Spleen (tissue), 11 donors: ENCODE results near the gene EGFLAM. TPM values are rescaled to one million over a fixed set of nuclear protein-coding genes. Genes with fewer than 3 reads are reported as not detected.

Source experiments
- DNase-seq: peaks from one replicate; pipeline ENCODE4 v3.0.0-alpha.2; 2020
- H3K27ac ChIP-seq, 8 donors: fragments of 200-600 bp; sonication (generic) in 7 of 8; 1 replicate in 4 of 8; 2 replicates in 4 of 8; pipeline versions ENCODE4 v1.5.0 to v1.8.0; 2016 to 2021; ENCODE audit warnings: inconsistent platforms in 4 of 8, mild to moderate bottlenecking in 4 of 8, moderate library complexity in 1 of 8
- H3K27me3 ChIP-seq, 7 donors: fragments of 200-600 bp; sonication (generic) in 6 of 7; replicated peaks in 1 of 7; 1 replicate in 4 of 7; 2 replicates in 3 of 7; pipeline versions ENCODE4 v1.5.0 to v1.8.0; 2016 to 2021; ENCODE audit warnings: inconsistent platforms in 3 of 7, mild to moderate bottlenecking in 1 of 7
- H3K36me3 ChIP-seq, 6 donors: fragments of 200-600 bp; sonication (generic) in 5 of 6; 1 replicate in 4 of 6; 2 replicates in 2 of 6; pipeline versions ENCODE4 v1.5.0 to v1.8.0; 2016 to 2021; ENCODE audit warnings: inconsistent platforms in 2 of 6
- H3K4me1 ChIP-seq, 6 donors: fragments of 200-600 bp; sonication (generic) in 5 of 6; 1 replicate in 3 of 6; 2 replicates in 3 of 6; pipeline versions ENCODE4 v1.5.0 to v1.8.0; 2016 to 2021; ENCODE audit warnings: inconsistent platforms in 3 of 6
- H3K4me3 ChIP-seq, 8 donors: fragments of 200-600 bp; sonication (generic) in 7 of 8; 1 replicate in 4 of 8; 2 replicates in 4 of 8; pipeline versions ENCODE4 v1.5.0 to v1.8.0; 2016 to 2021; ENCODE audit warnings: inconsistent platforms in 4 of 8, mild to moderate bottlenecking in 4 of 8, moderate library complexity in 2 of 8
- H3K9me3 ChIP-seq, 8 donors: fragments of 200-600 bp; sonication (generic) in 7 of 8; 1 replicate in 4 of 8; 2 replicates in 4 of 8; pipeline versions ENCODE4 v1.5.0 to v1.8.0; 2016 to 2021; ENCODE audit warnings: inconsistent platforms in 4 of 8
- POLR2A ChIP-seq, 3 donors: fragments of 450-650 bp; IDR thresholded peaks; one replicate each; pipeline ENCODE4 v1.5.1; 2017; ENCODE audit warnings: antibody characterized with exemption in 3 of 3, mild to moderate bottlenecking in 1 of 3
- POLR2AphosphoS5 ChIP-seq, 3 donors: sonication (generic); formaldehyde crosslinking; IDR thresholded peaks; one replicate each; pipeline ENCODE4 v1.5.1; 2017; ENCODE audit warnings: antibody characterized with exemption in 3 of 3
- WGBS, 5 donors: extraction: QIAGEN DNeasy Blood & Tissue Kit in 3 of 5; methylation state at CpG; one replicate each; pipeline versions ENCODE4 v1.1.5 to v1.1.7; 2013 to 2018; 5-methylcytosine and 5-hydroxymethylcytosine counted together
- intact Hi-C: fragments of 100-400 bp; cut with DNase I; formaldehyde crosslinking; loops from one replicate; pipeline ENCODE4 v1.15.0; 2023; ENCODE audit warnings: low total_unique reads
- polyA plus RNA-seq, 3 donors: library from polyadenylated mRNA; stranded (reverse); fragments of 200-250 nt; gene quantifications; one replicate each; pipeline ENCODE4 v1.2.1, GENCODE V29; 2013
- total RNA-seq, 7 donors: library from RNA; depleted of rRNA in 3 of 7; stranded (reverse); fragments of >200 nt in 3 of 7; fragmentation: NEBNext Ultra II Directional in 4 of 7; extraction: Animal tissue kit (Norgen Biotek cat#: 25700) in 4 of 7; gene quantifications; one replicate each; pipeline versions ENCODE4 v1.1.0 to v1.2.1, GENCODE V29; 2016 to 2021
- TF ChIP-seq, protein P1 (sequence below), 11 experiments: fragments of 200-600 bp in 7 of 11; fragments of 450-650 bp in 4 of 11; sonication (generic) in 4 of 11; IDR thresholded peaks in 8 of 11; conservative IDR thresholded peaks in 3 of 11; 1 replicate in 7 of 11; 2 replicates in 4 of 11; pipeline versions ENCODE4 v1.4.0 to v1.8.0; 2016 to 2021; ENCODE audit warnings: antibody characterized with exemption in 11 of 11, inconsistent platforms in 4 of 11, mild to moderate bottlenecking in 1 of 11
- donor health status: healthy with polysubstance abuse.
- donor health status: DM: no; HTN: no; CAD: no; lungs with moderate emphysema.
- donor health status: DM: no; HTN: no; CAD: no.
- donor health status: Bipolar disorder and iron deficiency.
- donor health status: healthy.
- donor health status: DM: no; HTN: no; CAD: no.
- donor health status: DM: yes; HTN: yes; CAD: no.

Gene EGFLAM
- total and polyA plus RNA-seq, 10 donors: 6.0 to 16.8 (median 10.9) TPM

DNA sequence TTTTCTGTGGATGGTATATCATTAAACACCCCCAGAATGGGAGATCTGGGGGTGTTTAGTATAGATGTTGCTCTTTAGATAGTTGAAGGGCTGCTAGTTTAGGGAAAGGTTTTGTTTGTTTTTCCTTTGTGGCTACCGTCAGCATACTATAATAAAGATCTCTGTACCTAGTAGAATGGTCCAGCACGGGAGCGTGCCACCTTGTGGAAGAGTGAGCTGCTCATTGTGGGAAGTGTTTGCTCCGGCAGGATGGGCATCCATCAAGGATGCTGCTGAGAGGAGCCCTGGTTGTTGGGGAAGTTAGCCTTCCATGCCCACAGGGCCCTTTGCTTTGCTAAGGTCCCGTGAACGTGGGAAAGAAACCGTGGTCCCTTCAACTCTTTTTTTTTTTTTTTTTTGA, 185.0 kb downstream of the EGFLAM start:
- 82 to 89% (median 84%) methylated on average over 7 of the region's 7 CpGs for WGBS, 5 donors
- intact Hi-C loops: loop anchor here (5.0 kb wide), 1 partner anchor 364 kb away; no protein-coding TSS in a partner anchor
- no peak for DNase-seq
- Histone ChIP-seq H3K27ac (no peak overlapping the region), H3K27me3 (peaks cover 0 to 94% (median 13%) of the 10 kb centered on the region in 7 donors), H3K36me3 (no peaks in the 10 kb centered on the region), H3K4me1 (peaks cover 0 to 31% (median 8%) of the 10 kb centered on the region in 6 donors), H3K4me3 (no peak overlapping the region), H3K9me3 (no peaks in the 10 kb centered on the region)
- TF ChIP-seq POLR2A (IDR thresholded peaks at IDR 0.05): no peak
- TF ChIP-seq, protein P1, sequence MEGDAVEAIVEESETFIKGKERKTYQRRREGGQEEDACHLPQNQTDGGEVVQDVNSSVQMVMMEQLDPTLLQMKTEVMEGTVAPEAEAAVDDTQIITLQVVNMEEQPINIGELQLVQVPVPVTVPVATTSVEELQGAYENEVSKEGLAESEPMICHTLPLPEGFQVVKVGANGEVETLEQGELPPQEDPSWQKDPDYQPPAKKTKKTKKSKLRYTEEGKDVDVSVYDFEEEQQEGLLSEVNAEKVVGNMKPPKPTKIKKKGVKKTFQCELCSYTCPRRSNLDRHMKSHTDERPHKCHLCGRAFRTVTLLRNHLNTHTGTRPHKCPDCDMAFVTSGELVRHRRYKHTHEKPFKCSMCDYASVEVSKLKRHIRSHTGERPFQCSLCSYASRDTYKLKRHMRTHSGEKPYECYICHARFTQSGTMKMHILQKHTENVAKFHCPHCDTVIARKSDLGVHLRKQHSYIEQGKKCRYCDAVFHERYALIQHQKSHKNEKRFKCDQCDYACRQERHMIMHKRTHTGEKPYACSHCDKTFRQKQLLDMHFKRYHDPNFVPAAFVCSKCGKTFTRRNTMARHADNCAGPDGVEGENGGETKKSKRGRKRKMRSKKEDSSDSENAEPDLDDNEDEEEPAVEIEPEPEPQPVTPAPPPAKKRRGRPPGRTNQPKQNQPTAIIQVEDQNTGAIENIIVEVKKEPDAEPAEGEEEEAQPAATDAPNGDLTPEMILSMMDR (IDR thresholded peaks at IDR 0.05 in 8 of 11, conservative IDR thresholded peaks at IDR 0.05 in 3 of 11): no peak
- no peak for TF ChIP-seq POLR2AphosphoS5 (IDR thresholded peaks at IDR 0.05)

DNA sequence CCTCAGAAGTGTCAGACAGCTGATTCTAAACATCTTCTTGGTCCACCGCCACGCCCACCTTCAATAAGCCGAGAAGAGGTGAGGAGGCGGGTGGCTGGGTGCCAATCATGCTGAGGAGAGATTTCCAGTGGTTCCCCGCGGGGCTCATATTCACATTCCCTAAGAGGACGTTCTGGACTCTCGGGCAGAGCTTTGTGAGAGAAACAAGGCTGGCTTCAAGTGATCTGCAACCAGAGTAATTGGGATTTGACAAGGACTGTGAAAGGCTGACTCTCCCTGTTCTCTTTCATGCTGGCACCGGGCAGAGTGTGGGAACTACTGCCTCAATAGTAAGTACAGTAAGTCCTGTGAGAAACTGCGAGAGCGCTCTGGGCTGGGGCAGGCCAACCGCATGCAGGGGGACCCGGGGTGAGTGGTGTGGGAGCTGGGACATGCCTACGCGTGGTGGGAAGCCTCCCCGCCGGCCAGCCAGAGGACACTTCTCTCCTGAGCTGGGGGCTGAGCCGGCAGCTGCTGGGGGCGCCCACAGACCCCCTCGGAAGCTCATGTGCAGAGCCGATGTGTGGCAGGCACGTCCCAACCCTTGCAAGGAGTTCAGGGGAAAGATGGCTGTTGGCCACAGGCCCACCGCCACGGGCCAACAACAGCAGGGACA, 187.1 kb downstream of the EGFLAM start:
- no peak for DNase-seq
- H3K4me3 ChIP-seq: peak overlapping the region; percentile 6 to 59 (median 30)
- no peaks in the 10 kb centered on the region for H3K9me3 ChIP-seq
- 55 to 77% (median 72%) methylated on average over 20 to 24 of the region's 24 CpGs for WGBS, 5 donors
- H3K27ac ChIP-seq: peak overlapping the region; percentile 57 to 89 (median 82)
- H3K27me3 ChIP-seq: peaks cover 0 to 94% (median 17%) of the 10 kb centered on the region in 7 donors
- peak; percentile 5 to 72 (median 62) for TF ChIP-seq POLR2AphosphoS5 (IDR thresholded peaks at IDR 0.05)
- TF ChIP-seq, protein P1 (IDR thresholded peaks at IDR 0.05 in 8 of 11, conservative IDR thresholded peaks at IDR 0.05 in 3 of 11): no peak
- intact Hi-C loops: no loop called here
- H3K36me3 ChIP-seq: no peaks in the 10 kb centered on the region
- H3K4me1 ChIP-seq: peaks cover 4 to 42% (median 15%) of the 10 kb centered on the region in 6 donors

DNA sequence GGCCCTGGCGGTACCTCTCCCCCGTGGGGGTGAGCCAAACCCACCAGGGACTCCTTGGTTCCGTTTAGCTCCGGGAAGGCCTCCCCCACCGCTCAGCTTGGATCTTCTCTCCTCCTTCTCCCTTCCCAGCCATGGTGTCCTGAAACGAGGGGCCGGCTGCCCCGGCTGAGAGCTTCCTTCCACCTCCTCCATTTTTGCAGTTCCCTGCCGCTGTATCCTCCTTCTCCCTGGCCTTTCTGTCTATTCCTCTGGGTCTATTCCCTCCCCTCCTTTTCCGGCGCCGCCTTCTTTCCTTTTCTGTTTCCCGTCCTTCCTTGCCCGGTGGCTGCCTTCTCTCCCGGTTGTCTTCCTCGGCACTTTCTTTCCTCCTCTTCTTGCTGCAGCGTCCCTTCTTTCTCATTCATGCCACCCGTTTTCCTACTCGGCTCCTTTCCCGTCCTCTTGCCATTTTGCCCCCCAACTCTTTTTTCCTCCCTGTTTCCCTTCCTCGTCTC, 187.7 kb downstream of the EGFLAM start:
- peak overlapping the region; percentile 6 to 59 (median 30) for H3K4me3 ChIP-seq

DNA sequence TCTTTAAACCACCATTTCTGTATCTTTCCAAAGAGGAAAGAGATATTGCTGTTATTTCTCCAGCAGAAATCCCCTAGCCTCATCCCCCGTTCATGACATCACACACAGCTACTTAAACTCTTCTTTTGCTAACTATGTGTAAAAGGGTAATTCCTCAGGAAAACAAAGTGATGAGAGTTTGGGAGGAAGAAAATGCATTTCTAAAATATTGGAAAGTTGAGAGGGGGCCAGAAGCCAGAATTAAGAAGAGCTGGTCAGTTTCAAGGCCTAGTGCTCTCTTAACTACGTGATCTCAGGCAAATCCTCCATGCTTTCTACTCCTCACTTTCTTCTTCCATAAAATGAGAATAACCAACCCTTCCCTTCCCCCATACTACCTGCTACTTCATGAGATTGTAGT, 188.7 kb downstream of the EGFLAM start:
- Histone ChIP-seq H3K36me3 (no peaks in the 10 kb centered on the region), H3K4me1 (peaks cover 4 to 43% (median 13%) of the 10 kb centered on the region in 6 donors), H3K27me3 (peaks cover 0 to 98% (median 17%) of the 10 kb centered on the region in 7 donors), H3K27ac (peak overlapping the region in 6 of 8 donors; percentile 79 to 89 (median 84)), H3K4me3 (no peak overlapping the region), H3K9me3 (no peaks in the 10 kb centered on the region)
- WGBS, 5 donors: 49 to 72% (median 70%) methylated on average over 2 of the region's 2 CpGs
- DNase-seq: no peak
- intact Hi-C loops: no loop called here
- TF ChIP-seq POLR2A (IDR thresholded peaks at IDR 0.05) (no peak), POLR2AphosphoS5 (IDR thresholded peaks at IDR 0.05) (no peak)
- TF ChIP-seq, protein P1 (IDR thresholded peaks at IDR 0.05 in 8 of 11, conservative IDR thresholded peaks at IDR 0.05 in 3 of 11): no peak

More for the DNA sequence above, 187.7 kb downstream of the EGFLAM start:
- Histone ChIP-seq H3K27ac (peak overlapping the region; percentile 57 to 89 (median 82)), H3K36me3 (no peaks in the 10 kb centered on the region), H3K4me1 (peaks cover 4 to 45% (median 15%) of the 10 kb centered on the region in 6 donors), H3K27me3 (peaks cover 0 to 94% (median 17%) of the 10 kb centered on the region in 7 donors), H3K9me3 (no peaks in the 10 kb centered on the region)
- WGBS, 5 donors: 58 to 70% (median 61%) methylated on average over 21 of the region's 21 CpGs
- intact Hi-C loops: no loop called here
- peak in 2 of 3 donors; percentile 1 to 19 for TF ChIP-seq POLR2AphosphoS5 (IDR thresholded peaks at IDR 0.05)
- TF ChIP-seq, protein P1 (IDR thresholded peaks at IDR 0.05 in 8 of 11, conservative IDR thresholded peaks at IDR 0.05 in 3 of 11): no peak
- DNase-seq: no peak
